H1 (cell line): ENCODE measurements around the gene LDLRAD4.
"Not testable (repeated sequence)": the region's sequence is repeated elsewhere in the genome, so short reads cannot be mapped to it uniquely, and the experiment has no call there.

Source experiments
- POLR2AphosphoS5 ChIP-seq: IDR thresholded peaks from 2 replicates; pipeline ENCODE4 v1.6.1; 2011; ENCODE audit warnings: low read depth, low read length
- ZNF274 ChIP-seq: IDR thresholded peaks from 2 replicates; pipeline ENCODE4 v1.7.0; 2012; ENCODE audit warnings: low read length, borderline replicate concordance; ENCODE audit errors: extremely low read depth
- TF ChIP-seq, protein P1 (sequence below), 3 experiments: IDR thresholded peaks; 1 replicate in 2 of 3; 2 replicates in 1 of 3; pipeline versions ENCODE4 v1.5.1 to v1.6.1; 2011; ENCODE audit warnings: low read length in 3 of 3, mild to moderate bottlenecking in 3 of 3, inconsistent platforms in 2 of 3, low read depth in 1 of 3, moderate library complexity in 1 of 3; ENCODE audit not compliant: insufficient read depth in 1 of 3; ENCODE audit errors: control extremely low read depth in 1 of 3

DNA sequence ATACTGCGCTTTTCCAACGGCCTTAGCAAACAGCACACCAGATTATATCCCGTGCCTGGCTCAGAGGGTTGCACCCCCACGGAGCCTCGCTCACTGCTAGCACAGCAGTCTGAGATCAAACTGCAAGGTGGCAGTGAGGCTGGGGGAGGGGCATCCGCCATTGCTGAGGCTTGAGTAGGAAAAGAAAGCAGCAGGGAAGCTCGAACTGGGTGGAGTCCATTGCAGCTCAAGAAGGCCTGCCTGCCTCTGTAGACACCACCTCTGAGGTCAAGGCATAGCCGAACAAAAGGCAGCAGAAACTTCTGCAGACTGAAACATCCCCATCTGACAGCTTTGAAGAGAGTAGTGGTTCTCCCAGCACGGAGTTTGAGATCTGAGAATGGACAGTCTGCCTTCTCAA lies 471.5 kb downstream of the LDLRAD4 start:
- TF ChIP-seq, protein P1, sequence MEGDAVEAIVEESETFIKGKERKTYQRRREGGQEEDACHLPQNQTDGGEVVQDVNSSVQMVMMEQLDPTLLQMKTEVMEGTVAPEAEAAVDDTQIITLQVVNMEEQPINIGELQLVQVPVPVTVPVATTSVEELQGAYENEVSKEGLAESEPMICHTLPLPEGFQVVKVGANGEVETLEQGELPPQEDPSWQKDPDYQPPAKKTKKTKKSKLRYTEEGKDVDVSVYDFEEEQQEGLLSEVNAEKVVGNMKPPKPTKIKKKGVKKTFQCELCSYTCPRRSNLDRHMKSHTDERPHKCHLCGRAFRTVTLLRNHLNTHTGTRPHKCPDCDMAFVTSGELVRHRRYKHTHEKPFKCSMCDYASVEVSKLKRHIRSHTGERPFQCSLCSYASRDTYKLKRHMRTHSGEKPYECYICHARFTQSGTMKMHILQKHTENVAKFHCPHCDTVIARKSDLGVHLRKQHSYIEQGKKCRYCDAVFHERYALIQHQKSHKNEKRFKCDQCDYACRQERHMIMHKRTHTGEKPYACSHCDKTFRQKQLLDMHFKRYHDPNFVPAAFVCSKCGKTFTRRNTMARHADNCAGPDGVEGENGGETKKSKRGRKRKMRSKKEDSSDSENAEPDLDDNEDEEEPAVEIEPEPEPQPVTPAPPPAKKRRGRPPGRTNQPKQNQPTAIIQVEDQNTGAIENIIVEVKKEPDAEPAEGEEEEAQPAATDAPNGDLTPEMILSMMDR (IDR thresholded peaks at IDR 0.05; ENCODE audit: control extremely low read depth in 1 of 3, insufficient read depth in 1 of 3, low read depth in 1 of 3, low read length in 3 of 3): not testable (repeated sequence)
- TF ChIP-seq POLR2AphosphoS5, ZNF274: not testable (repeated sequence)
